Measurements from ENCODE around the gene IQCK.

The IQCK gene

GRCh38 chr16:19901164-19901563 is 183.1 kb downstream of the IQCK start:
- DNase-seq, result no peak
- H3K27ac ChIP-seq, result no peak overlapping the region
- H3K36me3 ChIP-seq, result no peaks in the 10 kb centered on the region
- H3K4me3 ChIP-seq (ENCODE audit: low read depth, low read length), result no peak overlapping the region
- peaks cover 3% of the 10 kb centered on the region for H3K9me3 ChIP-seq (ENCODE audit: severe bottlenecking)
- H3K27me3 ChIP-seq (ENCODE audit: insufficient read depth, low read depth, severe bottlenecking), result peaks cover 16% of the 10 kb centered on the region
- no peak for TF ChIP-seq CTCF (IDR thresholded peaks at IDR 0.05; ENCODE audit: low read depth, low read length)

GRCh38 chr16:19907161-19907992 is 189.3 kb downstream of the IQCK start:
- TF ChIP-seq CTCF (IDR thresholded peaks at IDR 0.05; ENCODE audit: low read depth, low read length), result peak; percentile 94
- peak; percentile 68 for DNase-seq
- H3K9me3 ChIP-seq (ENCODE audit: severe bottlenecking), result peaks cover 1% of the 10 kb centered on the region
- H3K27me3 ChIP-seq (ENCODE audit: insufficient read depth, low read depth, severe bottlenecking), result peaks cover 27% of the 10 kb centered on the region
- H3K27ac ChIP-seq, result no peak overlapping the region
- H3K4me3 ChIP-seq (ENCODE audit: low read depth, low read length), result no peak overlapping the region
- no peaks in the 10 kb centered on the region for H3K36me3 ChIP-seq

Data from WERI-Rb-1 (cell line).